ENCODE measurements around the gene CD36.

The CD36 gene

DNA sequence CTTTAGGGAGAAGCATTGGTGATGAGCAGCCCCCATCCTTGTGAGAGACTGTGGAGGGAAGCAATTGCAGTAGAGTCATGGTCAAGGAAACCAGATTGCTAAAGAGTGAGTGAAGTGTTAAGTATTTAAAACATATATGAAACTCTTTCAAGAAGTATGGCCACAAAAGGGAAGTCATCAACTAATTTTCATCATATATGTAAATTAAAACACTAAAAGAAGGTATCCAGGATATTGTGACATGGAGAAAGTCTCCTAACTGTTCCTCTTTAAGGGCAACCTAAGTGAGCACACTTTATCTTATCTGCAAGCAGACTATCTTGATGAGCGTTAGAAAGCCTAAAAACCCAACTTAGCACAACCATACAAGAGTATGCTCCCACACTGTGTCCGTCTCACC is 69.7 kb downstream of the CD36 start:
- CTCF ChIA-PET, result no interaction called here

DNA sequence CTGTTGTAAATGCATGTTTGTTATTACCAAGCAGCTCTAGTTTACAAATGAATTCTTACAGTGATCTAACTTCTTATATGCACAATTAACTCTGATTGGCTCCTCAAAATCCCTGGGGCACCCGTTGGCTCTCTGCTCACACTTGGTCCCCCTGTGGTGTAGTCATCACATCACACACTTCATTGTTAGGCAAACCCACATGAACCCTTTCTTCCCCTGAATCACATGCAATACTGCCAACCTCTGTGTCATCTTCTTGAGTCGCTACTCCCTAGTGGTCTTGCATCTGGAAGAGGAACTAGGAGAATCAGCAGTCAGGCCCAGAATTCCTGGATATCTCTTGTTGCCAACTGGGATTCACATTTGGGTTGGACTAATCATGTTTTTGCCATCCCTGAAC is 73.1 kb downstream of the CD36 start:
- Histone ChIP-seq H3K4me3 (ENCODE audit: low read depth, low read length) (no peak overlapping the region), H3K4me1 (ENCODE audit: control insufficient read depth, insufficient read depth, low read length) (no peaks in the 10 kb centered on the region), H3K9me3 (ENCODE audit: control insufficient read depth, insufficient read depth, low read depth, low read length) (no peaks in the 10 kb centered on the region), H3K27ac (ENCODE audit: extremely low read depth, low read depth, low read length) (no peak overlapping the region), H3K36me3 (ENCODE audit: control insufficient read depth in 2 of 2, insufficient read depth in 1 of 2, low read length in 2 of 2) (no peaks in the 10 kb centered on the region)
- CTCF ChIA-PET, result no interaction called here
- TF ChIP-seq ZNF621 (tag by site-specific recombination; IDR thresholded peaks at IDR 0.05), result no peak
- POLR2A ChIA-PET, result no interaction called here

More for the DNA sequence above, 69.7 kb downstream of the CD36 start:
- no peak for TF ChIP-seq ZNF24 (tag by site-specific recombination; IDR thresholded peaks at IDR 0.05)
- TF ChIP-seq ZNF571 (tag by site-specific recombination; IDR thresholded peaks at IDR 0.05), result no peak
- TF ChIP-seq ZSCAN5A (tag by site-specific recombination; IDR thresholded peaks at IDR 0.05), result no peak
- TF ChIP-seq ZNF510 (tag by site-specific recombination; IDR thresholded peaks at IDR 0.05; ENCODE audit: insufficient replicate concordance), result no peak
- TF ChIP-seq ZNF423 (tag by site-specific recombination; IDR thresholded peaks at IDR 0.05), result no peak
- TF ChIP-seq, protein P1, sequence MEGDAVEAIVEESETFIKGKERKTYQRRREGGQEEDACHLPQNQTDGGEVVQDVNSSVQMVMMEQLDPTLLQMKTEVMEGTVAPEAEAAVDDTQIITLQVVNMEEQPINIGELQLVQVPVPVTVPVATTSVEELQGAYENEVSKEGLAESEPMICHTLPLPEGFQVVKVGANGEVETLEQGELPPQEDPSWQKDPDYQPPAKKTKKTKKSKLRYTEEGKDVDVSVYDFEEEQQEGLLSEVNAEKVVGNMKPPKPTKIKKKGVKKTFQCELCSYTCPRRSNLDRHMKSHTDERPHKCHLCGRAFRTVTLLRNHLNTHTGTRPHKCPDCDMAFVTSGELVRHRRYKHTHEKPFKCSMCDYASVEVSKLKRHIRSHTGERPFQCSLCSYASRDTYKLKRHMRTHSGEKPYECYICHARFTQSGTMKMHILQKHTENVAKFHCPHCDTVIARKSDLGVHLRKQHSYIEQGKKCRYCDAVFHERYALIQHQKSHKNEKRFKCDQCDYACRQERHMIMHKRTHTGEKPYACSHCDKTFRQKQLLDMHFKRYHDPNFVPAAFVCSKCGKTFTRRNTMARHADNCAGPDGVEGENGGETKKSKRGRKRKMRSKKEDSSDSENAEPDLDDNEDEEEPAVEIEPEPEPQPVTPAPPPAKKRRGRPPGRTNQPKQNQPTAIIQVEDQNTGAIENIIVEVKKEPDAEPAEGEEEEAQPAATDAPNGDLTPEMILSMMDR (tag by site-specific recombination; IDR thresholded peaks at IDR 0.05), result no peak
- no peak for TF ChIP-seq ZEB2 (tag by site-specific recombination; IDR thresholded peaks at IDR 0.05)
- no peak for TF ChIP-seq KLF9 (tag by site-specific recombination; IDR thresholded peaks at IDR 0.05; ENCODE audit: low read depth)
- POLR2A ChIA-PET, result no interaction called here
- H3K4me3 ChIP-seq (ENCODE audit: low read depth, low read length), result no peak overlapping the region
- H3K4me1 ChIP-seq (ENCODE audit: control insufficient read depth, insufficient read depth, low read length), result 0 out of 2 replicates have a peak, but pooled peaks cover 2% of the 10 kb centered on the region
- no peak overlapping the region for H3K27ac ChIP-seq (ENCODE audit: extremely low read depth, low read depth, low read length)
- no peaks in the 10 kb centered on the region for H3K9me3 ChIP-seq (ENCODE audit: control insufficient read depth, insufficient read depth, low read depth, low read length)
- no peaks in the 10 kb centered on the region for H3K36me3 ChIP-seq (ENCODE audit: control insufficient read depth in 2 of 2, insufficient read depth in 1 of 2, low read length in 2 of 2)

DNA sequence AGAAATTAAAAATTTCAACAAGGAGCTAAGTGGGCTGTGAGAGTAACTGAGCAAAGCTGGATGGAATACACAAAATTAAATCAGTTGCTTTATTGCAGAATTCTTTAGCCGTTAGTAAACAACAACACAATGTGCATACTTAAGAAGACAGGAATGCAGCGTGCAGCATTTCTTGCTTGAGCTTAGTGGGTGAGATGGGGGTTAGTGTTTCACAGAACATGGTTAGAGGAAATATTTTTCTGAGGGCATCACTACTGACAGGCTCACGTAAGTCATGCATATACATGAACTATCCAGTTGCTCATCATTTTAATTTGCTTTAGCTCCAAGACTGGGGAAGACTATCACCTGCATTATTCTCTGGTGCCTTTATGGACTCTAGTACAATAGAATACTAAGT is 80.8 kb downstream of the CD36 start:
- Histone ChIP-seq H3K4me1 (ENCODE audit: control insufficient read depth, insufficient read depth, low read length) (peaks cover 4% of the 10 kb centered on the region; the same call in 1 of the 2 replicates), H3K27ac (ENCODE audit: extremely low read depth, low read depth, low read length) (no peak overlapping the region), H3K4me3 (ENCODE audit: low read depth, low read length) (no peak overlapping the region), H3K9me3 (ENCODE audit: control insufficient read depth, insufficient read depth, low read depth, low read length) (no peaks in the 10 kb centered on the region), H3K36me3 (ENCODE audit: control insufficient read depth in 2 of 2, insufficient read depth in 1 of 2, low read length in 2 of 2) (no peaks in the 10 kb centered on the region)
- TF ChIP-seq ZSCAN5A (tag by site-specific recombination; IDR thresholded peaks at IDR 0.05), result no peak
- CTCF ChIA-PET, result no interaction called here
- POLR2A ChIA-PET, result no interaction called here

DNA sequence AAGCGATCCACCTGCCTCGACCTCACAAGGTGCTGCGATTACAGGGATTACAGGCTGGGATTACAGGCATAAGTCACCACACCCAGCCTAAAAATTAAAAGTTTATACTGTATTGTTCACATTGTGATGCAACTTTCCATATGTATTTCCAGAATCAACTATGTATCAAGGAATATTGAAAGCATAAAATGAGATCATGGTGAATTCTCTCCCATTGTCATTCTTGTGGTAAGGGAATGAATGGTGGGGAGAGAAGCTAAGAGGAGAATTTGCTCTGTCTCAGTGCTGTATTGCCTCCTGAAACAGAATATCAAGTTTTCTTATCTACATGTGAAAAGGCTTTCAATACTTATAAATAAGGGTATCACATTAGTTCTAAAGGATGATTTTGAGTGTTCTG is 81.7 kb downstream of the CD36 start:
- CTCF ChIA-PET, result no interaction called here
- TF ChIP-seq HOXA7 (CRISPR knock-in tag; IDR thresholded peaks at IDR 0.05; ENCODE audit: borderline replicate concordance) (no peak), BCL11B (tag by site-specific recombination; IDR thresholded peaks at IDR 0.05; ENCODE audit: low read depth) (no peak), MEIS1 (CRISPR knock-in tag; IDR thresholded peaks at IDR 0.05; ENCODE audit: borderline replicate concordance) (no peak), SETDB1 (IDR thresholded peaks at IDR 0.05; ENCODE audit: insufficient read length, low read length) (no peak), ZNF174 (tag by site-specific recombination; IDR thresholded peaks at IDR 0.05) (no peak), ZNF202 (tag by site-specific recombination; IDR thresholded peaks at IDR 0.05; ENCODE audit: borderline replicate concordance) (no peak)
- TF ChIP-seq, protein P2, sequence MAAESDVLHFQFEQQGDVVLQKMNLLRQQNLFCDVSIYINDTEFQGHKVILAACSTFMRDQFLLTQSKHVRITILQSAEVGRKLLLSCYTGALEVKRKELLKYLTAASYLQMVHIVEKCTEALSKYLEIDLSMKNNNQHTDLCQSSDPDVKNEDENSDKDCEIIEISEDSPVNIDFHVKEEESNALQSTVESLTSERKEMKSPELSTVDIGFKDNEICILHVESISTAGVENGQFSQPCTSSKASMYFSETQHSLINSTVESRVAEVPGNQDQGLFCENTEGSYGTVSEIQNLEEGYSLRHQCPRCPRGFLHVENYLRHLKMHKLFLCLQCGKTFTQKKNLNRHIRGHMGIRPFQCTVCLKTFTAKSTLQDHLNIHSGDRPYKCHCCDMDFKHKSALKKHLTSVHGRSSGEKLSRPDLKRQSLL (tag by site-specific recombination; IDR thresholded peaks at IDR 0.05), result no peak
- TF ChIP-seq, protein P3, sequence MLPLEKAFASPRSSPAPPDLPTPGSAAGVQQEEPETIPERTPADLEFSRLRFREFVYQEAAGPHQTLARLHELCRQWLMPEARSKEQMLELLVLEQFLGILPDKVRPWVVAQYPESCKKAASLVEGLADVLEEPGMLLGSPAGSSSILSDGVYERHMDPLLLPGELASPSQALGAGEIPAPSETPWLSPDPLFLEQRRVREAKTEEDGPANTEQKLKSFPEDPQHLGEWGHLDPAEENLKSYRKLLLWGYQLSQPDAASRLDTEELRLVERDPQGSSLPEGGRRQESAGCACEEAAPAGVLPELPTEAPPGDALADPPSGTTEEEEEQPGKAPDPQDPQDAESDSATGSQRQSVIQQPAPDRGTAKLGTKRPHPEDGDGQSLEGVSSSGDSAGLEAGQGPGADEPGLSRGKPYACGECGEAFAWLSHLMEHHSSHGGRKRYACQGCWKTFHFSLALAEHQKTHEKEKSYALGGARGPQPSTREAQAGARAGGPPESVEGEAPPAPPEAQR (tag by site-specific recombination; IDR thresholded peaks at IDR 0.05), result no peak
- POLR2A ChIA-PET, result no interaction called here
- no peaks in the 10 kb centered on the region for H3K36me3 ChIP-seq (ENCODE audit: control insufficient read depth in 2 of 2, insufficient read depth in 1 of 2, low read length in 2 of 2)
- no peak overlapping the region for H3K4me3 ChIP-seq (ENCODE audit: low read depth, low read length)
- H3K4me1 ChIP-seq (ENCODE audit: control insufficient read depth, insufficient read depth, low read length), result peaks cover 9% of the 10 kb centered on the region
- no peak overlapping the region for H3K27ac ChIP-seq (ENCODE audit: extremely low read depth, low read depth, low read length)
- no peaks in the 10 kb centered on the region for H3K9me3 ChIP-seq (ENCODE audit: control insufficient read depth, insufficient read depth, low read depth, low read length)
